Right renal pelvis (tissue), 4 donors: ENCODE data around the gene WNT3A. TPM values are rescaled to one million over a fixed set of nuclear protein-coding genes. Genes with fewer than 3 reads are reported as not detected.

Experiments used
- DNase-seq, 4 donors: peaks; one replicate each; pipeline ENCODE4 v3.0.0-alpha.2; 2013; ENCODE audit warnings: low read depth in 4 of 4, low spot score in 3 of 4, missing footprints in 1 of 4
- polyA plus RNA-seq, 4 donors: library from polyadenylated mRNA; unstranded; fragments of 120-200 nt; gene quantifications; one replicate each; pipeline ENCODE4 v1.2.1, GENCODE V29; 2013; ENCODE audit not compliant: insufficient read length in 4 of 4

WNT3A gene
- polyA plus RNA-seq, 4 donors = 0.19 to 0.49 (median 0.22) TPM

GRCh38 chr1:228065543-228066347 is 58.9 kb downstream of the WNT3A start:
- DNase-seq = no peak

DNA sequence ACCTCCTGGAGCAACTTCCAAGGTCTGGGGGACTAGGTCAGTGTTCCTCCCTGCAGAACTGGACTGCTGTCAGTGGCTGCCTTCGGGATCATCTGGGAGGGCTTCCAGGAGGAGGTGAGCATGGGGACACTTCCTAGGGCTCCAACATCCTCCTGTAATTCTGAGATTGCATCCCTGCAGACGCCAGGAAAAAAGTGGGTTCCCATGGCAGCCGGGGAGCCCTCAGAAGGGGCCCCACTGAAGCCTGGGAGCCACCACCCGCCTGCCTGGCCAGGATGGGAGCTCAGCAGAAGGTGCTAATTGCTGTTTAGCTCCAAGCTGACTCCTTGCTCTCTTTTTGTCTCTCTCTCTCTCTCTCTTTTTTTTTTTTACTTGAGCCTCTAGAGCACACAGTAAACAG is 59.6 kb downstream of the WNT3A start:
- no peak for DNase-seq

DNA sequence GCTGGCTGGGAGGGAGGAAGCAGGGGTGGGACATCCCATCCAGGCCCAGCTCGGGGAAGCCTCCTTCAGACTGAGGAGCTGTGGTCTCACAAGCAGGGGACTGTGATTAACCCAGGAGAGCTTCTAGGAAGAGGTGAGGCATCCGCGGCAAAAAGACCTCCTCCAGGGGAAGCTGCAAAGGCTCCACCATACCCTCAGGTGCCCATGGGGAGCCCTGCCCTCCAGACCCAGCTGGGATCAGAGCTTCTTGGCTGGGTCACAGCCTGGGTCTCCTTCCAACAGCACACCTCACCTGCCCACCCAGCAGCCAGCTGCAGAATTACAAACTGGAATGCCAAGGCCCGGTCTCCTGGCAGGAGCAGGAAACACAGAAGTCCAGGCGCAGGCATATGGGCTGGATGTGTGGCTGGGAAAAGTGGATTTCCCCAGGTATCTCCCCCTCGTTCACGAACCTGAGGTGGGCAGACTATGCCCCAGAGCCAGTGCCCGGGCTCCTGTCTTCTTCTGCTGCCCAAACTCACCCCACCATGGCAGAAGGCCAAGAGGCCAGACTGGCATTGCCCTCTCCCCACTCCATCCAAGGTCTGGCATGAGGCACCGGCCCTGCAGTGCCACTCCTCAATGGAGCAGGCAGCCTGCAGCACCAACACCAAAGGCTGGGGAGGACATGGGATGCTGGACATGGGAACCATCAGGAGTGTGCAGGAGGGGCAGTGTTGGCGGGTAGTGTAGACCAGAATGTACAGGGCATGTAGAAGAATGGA is 60.3 kb downstream of the WNT3A start:
- no peak for DNase-seq

DNA sequence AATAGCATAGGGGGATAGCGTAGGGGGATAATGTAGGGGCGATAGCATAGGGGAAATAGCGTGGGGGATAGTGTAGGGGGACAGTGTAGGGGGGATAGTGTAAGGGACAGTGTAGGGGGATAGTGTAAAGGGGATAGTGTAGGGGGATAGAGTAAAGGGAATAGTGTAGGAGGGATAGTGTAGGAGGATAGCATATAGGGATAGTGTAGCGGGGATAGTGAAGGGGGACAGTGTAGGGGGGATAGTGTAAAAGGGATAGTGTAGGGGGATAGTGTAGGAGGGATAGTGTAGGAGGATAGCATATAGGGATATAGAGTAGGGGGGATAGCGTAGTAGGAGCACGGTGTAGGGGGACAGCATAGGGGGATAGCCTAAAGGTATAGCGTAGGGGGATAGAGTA is 61.6 kb downstream of the WNT3A start:
- no peak for DNase-seq

DNA sequence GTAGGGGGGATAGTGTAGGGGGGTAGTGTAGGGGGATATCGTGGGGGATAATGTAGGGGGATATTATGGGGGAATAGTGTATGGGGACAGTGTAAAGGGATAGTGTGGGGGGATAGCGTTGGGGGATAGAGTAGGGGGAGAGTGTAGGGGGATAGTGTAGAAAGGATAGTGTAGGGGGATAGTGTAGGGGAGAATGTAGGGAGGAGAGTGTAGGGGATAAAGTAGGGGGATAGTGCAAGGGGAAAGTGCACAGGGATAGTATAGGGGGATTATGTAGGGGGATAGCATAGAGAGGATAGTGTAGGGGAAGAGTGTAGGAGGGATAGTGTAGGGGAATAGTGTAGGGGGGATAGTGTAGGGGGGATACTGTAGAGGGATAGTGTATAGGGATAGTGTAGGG is 63.4 kb downstream of the WNT3A start:
- no peak for DNase-seq

- DNase-seq = no peak
Measured at GRCh38 chr1:228070851-228071250, 64.1 kb downstream of the WNT3A start.

- no peak for DNase-seq
Measured at GRCh38 chr1:228071839-228072657, 65.2 kb downstream of the WNT3A start.

GRCh38 chr1:228072658-228073043 is 65.9 kb downstream of the WNT3A start:
- DNase-seq = no peak

DNA sequence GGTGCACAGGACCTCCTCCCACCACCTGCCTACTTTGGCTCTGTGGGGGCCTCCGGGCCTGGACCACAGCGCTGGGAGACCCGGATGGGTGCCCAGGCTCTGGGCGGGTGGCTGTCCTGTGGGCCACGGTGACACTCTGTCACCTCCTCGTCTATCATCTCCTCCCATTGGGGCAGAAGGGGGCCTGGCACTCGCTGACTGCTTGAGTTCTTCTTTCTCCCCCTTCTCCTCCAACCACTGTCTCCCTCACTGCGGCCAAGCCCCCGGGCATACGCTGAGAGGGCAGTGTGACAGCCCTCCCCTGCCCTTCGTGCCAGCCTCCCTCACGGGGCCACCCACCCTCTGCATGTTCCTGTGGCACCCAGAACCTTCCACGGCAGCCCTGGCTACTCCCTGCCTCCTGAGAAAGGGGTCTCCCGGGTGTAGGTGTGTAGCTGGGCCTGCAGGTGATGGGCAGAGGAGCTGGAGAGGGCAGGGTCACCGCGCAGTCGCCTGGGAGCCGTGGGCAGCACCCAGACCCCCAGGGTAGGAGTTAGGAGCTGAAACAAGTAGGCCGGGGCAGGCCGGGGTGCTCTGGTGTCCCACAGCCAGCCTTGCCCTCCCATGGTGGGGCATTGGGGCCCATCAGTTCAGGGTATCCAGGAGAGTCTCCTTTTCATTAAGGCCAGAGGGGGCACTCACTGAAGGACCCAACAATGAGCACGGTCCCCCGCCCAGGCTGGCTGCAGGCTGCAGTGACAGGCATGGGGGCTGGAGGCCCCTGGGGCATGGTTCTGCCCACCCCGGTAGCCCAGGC is 66.5 kb downstream of the WNT3A start:
- DNase-seq = no peak

DNA sequence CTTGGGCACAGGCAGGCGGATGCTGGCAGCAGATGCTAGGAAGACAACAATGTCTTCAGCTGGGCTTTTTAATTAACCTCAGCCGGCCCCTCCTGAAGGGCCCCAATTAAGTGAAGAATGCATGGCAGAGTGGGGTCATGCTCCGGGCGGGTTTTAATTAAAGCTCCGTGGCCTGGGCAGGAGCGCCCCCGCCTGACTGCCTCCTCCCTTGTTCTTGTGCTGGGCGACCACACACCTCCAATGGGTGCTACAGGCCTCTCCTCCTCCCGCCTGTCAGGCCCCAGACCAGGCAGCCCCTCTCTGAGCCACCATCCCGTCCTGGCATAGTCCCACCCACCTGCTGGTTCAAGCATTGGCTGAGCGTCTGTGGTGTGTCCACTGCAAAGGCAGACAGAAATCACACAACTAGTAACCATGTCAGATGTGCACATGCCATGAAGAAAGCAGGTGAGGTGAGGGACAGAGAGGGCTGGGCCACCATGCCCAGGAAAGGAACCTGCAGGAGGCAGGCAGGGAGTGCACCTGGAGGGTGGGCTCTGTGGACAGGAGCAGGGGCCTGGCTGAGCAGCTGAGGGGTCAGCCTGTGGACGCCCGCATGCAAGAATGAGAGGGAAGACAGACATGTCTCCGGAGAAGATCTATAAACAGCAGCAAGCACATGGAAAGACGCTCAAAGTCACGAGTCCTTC is 67.2 kb downstream of the WNT3A start:
- peak in 1 of 4 donors; percentile 25 for DNase-seq

GRCh38 chr1:228074954-228075730 is 68.3 kb downstream of the WNT3A start:
- no peak for DNase-seq

GRCh38 chr1:228075801-228076271 is 69.0 kb downstream of the WNT3A start:
- no peak for DNase-seq

GRCh38 chr1:228076796-228077430 is 70.1 kb downstream of the WNT3A start:
- no peak for DNase-seq

GRCh38 chr1:228077565-228078330 is 71.0 kb downstream of the WNT3A start:
- DNase-seq = no peak

DNA sequence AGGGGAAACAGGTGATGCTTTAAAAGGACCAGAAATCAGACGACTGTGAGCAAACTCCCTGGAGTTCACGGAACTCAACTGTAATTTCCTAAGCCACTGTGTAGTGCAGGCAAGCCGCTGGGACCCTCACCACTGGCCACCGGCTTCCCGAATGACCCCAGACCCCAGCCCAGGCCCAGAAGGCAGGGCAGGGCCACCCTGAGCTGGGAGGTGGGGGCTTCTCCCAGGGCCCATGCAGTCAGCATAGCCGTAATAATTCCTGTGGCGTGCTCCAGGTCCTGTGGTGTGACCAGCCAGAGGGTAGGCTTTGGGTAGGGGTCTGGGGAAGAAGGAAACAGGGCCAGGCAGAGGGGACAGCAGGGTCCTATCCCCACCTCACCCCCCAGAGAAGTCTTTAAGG is 72.2 kb downstream of the WNT3A start:
- no peak for DNase-seq

DNA sequence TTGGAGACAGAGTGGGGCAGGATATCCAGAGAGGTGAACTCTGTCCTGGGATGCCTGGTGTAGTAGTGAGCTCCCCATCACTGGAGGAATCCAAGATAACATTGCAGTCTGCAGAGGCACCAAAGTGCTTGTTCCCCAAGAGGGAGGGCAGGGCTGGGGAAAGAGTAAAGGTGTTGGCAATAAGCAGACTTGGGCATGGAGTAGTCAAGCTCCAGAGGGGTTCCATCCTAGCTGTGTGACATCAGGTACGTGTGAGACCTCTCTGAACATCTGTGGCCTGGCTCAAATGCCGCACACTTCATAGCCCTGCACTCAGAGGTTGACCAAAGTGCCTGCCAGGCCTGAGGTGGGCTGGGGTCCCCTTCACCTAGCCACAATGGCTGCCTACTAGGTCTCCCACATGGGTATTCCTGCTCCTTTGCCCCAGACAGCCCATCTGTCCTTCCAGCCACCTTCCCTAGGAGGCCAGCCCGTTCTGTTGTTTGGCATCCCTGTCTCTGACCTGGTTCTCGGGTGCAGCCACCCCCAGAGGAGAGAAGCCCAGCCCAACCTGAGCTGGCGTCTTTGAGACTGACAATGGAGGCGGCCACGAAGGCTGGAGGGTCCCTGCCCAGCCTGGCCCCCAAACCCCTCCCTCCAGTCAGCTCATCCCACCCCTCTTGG is 72.9 kb downstream of the WNT3A start:
- no peak for DNase-seq

DNA sequence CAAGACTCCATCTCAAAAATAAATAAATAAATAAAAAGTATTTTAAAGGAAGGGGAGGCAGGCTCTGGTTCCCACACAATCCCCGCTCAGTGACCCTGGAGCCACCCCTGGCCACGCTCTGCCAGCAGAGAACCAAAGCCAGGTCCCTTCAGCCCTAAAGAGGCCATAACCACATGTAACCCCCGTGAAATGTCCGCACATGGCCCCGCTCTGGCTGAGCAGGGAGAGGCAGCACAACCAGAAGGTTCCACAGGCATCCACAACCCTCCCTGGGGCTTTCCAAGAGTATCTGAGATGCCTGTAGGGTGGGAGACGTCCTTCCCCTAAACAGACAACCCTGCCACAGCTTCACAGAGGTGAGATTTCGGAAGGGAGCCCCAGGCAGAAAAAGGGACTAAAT is 74.3 kb downstream of the WNT3A start:
- no peak for DNase-seq
